ENCODE results near the gene SLC39A11.
"Not testable (repeated sequence)": the region's sequence is repeated elsewhere in the genome, so short reads cannot be mapped to it uniquely, and the experiment has no call there.

The SLC39A11 gene

DNA sequence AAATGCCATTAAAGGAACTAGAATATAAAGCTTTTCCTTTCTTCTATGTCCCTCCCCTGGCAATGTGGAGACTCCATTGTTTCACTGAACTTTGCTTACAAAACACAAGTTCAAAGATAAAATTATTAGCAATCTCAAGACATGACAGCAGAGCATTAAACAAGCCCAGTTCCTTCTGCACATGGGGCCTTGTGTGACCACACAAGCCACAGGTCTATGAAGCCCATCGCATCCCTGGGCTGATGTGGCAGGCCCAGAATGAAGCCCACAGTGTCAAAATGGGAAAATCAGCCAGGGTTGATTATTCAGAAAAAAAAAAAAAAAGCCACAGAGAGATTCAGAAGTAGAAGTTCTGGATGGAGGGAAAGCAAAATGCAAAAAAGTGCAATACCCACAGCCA, 12.9 kb upstream of the SLC39A11 start:
- no peak for DNase-seq

DNA sequence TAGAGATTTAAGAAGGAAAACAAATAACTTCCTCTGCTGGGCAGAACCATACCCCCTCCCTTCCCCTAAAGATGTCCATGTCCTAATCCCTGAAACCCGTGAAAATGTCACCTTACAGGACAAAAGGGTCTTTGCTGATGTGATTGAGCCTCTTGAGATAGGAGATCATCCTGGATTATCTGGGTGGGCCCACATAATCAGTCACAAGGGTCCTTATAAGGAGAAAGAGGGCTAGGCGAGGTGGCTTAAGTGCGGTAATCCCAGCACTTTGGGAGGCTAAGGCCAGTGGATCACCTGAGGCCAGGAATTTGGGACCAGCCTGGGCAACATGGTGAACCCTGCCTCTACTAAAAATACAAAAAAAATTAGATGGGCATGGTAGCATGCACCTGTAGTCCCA, 12.0 kb upstream of the SLC39A11 start:
- DNase-seq: no peak

DNA sequence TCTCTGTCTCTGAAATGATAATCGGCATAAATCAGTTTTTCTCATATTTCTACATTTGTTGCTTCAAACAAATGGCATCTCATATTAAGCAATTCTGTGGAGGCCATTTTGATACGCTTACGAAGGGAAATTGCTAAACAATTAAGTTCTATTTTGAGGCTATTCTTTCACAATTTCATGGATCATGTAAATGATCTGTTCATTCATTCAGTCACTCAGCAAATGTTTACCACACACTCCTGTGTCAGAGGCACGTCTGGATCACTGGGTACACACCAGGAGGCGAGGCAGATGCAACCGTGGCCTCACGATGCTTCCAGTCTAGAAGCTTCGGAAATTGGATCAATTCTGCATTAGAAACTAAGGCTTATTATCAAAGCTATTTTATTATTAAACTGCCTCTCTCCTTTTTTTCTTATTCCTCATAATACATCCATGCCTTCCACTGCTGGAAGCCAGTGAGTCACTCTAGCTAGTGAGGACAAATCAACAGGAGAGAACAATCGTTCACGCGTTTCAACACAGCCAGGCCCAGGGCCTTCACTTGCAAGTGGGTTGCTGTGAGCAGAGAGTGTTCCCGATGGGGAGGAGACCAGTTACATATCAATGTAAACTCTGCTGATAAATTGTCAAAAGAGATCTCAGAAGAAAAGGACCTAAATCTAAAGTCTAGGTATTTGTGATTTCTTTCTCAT, 11.3 kb upstream of the SLC39A11 start:
- DNase-seq: no peak

DNA sequence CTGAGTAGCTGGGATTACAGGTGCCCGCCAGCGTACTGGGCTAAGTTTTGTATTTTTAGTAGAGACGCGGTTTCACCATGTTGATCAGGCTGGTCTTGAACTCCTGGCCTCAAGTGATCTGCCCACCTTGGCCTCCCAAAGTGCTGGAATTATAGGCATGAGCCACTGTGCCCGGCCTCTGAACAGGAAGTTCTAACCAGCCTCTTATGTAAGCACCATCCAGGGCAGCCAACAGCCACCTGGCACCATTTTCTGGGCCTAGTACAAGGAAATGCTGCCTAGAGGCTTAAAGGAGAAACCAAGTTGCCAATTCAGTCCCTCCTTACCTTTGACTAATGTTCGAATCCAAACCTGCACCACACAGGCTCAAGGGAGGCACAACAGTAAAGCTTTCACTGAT, 8.5 kb upstream of the SLC39A11 start:
- no peak for DNase-seq

DNA sequence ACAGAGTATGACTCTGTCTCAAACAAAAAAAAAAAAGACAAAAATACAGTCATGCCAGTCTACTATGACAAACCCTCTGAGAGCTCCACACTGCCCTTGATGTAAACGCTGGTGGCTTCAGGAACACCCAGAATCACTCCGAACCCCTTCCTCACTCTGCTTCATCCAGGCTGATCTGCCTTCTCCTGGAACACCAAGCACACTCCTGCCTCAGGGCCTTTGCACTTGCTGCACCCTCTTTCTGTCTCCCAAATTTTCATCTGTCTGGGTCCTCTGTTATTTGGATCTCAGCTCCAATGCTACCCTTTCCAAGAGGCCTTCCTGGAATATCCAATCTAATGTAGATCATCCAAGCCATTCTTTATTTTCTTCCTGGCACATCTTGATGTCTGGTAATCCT, 7.9 kb upstream of the SLC39A11 start:
- no peak for DNase-seq

DNA sequence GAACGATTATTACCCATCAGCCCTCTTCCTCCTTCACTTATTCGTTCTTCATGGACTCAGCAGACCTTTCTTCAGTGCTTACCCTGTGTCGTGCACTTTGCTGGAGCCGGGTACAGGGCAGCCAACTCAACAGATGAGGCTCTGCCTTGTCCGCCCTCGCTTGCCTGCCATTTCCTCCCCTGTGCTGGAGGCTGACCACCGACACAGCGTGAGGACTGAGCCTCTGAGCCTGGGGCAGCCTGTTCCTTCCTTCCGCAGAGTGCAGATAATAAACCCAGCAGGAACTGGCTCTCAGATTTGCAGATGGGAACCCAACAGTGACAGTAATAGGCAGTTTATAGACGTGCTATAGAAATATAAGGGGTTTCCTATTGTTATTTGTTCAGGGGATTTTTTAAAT, 7.0 kb upstream of the SLC39A11 start:
- DNase-seq: no peak

DNA sequence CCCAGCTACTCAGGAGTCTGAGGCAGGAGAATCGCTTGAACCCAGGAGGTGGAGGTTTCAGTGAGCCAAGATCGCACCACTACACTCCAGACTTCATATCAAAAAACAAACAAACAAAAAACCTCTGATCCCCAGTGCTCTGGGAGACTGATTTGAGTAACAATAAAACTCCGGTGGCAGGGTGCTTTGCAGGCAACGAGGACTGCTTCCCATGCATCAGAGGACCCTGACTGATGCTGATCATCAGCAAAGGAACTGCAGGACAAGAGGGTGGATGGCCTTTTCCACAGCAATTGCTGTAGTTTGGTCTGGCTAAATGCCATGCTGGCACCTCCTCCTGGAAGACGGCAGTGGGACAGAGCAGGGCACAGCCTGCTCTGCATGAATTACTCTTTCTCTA, 6.4 kb upstream of the SLC39A11 start:
- DNase-seq: no peak

DNA sequence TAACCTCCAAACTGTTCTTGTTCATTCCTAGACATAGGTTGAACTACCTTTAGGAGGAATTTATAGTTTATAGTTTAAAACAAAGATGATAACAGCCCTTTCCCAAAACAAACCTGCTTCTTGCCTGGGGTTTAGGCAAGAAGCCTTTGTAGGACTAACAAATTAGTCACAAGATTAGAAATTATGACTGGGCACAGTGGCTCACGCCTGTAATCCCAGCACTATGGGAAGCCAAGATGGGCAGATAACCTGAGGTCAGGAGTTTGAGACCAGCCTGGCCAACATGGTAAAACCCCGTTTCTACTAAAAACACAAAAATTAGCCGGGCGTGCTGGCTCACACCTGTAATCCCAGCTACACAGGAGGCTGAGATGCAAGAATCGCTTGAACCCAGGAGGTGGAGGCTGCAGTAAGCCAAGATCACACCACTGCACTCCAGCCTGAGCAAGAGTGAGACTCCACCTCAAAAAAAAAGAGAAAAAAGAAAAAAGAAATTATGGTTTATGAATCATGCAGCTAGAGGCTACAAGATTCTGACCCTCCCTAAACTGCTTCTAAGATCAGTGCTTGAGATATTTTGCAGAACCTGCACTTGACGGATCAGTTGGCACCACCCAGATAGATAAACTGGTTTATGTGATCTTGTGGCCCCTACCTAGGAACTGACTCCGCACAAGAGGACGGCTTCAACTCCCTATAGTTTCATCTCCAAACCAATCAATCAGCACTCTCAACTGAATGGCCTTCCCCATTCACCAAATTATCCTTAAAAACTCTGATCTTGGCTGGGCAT, 5.7 kb upstream of the SLC39A11 start:
- DNase-seq: not testable (repeated sequence)

DNA sequence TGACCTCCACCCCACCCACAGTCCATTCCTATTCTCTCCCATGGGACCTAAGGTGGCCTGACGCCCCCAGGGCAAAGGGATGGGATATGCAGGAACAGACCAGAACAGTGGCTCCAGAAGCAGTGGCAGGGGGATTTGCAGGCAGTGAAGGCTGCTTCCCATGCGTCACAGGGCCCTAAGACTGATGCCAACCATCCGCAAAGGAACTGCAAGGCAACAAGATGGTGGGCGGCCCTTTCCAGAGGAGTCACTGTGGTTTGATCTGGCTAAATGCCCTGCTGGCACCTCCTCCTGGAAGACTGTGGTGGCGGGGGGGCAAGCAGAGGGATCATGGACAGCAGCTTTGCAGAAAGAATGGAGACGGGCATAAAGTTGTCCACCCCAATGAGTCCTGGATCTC, 4.4 kb upstream of the SLC39A11 start:
- DNase-seq: no peak

DNA sequence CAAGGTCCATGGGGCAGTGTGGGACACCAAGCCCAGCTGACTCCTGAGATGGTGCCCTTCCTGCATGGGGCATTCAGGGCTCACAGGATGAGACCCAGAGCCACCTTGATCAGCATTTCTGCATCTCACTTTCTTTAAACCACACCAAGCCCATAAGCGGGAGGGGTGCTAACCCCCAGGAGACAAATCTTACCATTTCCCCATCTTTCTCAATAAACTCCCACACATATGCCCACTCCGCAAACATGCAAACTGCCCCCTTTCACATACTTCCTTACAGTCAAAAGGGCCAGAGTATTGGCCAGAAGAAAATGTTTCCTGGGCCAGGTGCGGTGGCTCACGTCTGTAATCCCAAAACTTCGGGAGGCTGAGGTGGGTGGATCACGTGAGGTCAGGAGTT, 3.7 kb upstream of the SLC39A11 start:
- no peak for DNase-seq

DNA sequence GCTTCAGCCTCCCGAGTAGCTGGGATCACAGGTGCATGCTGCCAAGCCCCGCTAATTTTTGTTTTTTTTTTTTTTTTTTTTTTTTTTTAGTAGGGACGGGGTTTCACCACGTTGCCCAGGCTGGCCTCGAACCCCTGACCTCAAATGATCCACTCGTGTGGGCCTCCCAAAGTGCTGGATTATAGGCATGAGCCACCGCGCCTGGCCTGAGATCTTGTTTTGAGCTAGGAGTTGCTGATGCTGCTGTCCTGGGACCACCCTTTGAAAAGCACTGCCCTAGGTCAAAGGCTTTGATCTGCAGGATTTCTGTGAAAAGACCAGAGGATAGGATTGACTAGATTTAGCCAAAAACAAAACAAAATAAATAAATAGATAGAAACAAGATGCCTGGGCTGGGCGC, 798 bp upstream of the SLC39A11 start:
- no peak for DNase-seq

DNA sequence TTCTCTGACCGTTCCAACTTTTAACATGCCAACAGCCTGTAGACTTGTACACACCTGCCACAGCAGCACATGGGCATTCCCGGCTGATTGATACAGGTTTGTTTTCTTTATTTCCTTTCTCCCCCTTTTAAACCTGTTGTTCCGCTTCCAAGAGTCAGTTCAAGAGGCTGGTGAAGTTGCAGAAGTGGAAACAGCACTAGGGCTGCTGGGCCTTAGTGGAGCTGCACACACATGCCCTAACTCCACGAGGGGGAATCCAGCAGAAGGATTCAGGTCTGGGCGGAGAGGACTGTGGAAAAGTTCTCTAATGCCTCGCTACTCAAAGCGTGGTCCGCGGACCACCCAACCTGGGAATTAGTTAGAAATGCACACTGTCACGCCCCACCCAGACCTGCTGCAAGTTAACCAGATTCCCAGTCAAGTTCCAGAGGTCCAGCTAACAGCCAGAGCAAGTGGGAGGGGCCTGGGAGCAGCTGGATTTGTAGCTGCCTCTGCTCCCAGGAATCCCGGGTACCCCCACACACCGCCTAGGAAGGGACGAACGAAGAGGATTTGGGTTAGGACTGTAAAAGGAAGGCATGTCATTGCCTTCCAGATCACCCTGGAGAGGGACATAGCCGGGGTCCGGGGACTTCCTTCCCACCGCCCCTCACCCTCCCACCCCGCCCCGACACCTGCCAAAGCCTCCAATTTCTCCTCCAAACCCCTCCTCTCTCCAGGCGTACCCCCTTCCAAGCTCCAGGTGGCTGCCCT, 542 bp downstream of the SLC39A11 start:
- DNase-seq: peak; percentile 67

DNA sequence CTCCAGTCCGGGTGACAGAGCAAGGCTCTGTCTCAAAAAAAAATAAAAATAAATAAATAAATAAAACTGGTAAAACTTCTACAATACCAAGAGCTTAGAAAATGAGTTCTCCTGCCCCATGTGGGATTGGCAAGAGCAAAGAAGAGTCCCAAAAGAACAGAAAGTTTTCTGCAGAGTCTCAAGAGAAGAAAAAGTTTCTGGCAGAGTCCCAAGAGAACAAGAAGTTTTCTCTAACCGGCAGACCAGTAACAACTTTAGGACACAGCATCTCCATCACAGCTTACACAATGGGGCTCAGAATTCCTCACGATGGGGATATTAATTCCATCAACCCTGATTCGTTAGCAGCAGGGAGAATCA, 1.1 kb downstream of the SLC39A11 start:
- DNase-seq: no peak

DNA sequence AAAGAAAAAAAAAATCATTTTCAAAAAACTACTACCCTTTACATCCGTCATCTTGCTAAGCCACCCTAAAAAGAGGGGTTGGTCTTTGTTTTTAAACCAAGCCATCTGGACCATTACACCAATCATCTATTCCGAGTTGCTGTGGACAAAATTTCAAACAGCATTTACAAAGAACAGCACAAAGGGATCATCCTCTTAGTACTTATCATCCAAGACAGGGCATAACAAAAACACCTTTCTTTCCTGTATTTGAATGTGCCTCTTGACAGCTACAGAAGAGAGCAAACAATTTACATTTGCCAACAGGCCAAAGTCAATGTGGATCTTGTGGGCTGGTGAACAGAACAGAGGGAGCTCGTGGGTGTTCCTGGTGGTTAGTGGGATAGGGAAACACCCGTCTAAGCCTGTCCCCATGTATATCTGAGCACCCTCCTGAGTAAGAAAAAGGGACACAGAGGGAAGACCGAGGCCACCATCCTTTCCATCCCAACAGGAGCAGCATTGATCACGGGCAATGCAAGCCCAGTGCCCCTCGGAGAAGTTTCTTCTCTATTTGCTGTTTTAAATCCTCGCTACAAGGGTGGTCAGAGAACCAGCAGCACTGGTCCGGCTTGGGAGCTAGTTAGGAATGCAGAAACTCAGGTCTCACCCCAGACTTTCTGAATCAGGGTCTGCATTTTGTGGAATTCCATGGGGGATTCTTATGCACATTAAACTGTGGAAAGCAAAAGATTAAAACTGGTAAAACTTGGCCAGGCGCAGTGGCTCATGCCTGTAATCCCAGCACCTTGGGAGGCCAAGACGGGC, 1.9 kb downstream of the SLC39A11 start:
- no peak for DNase-seq

DNA sequence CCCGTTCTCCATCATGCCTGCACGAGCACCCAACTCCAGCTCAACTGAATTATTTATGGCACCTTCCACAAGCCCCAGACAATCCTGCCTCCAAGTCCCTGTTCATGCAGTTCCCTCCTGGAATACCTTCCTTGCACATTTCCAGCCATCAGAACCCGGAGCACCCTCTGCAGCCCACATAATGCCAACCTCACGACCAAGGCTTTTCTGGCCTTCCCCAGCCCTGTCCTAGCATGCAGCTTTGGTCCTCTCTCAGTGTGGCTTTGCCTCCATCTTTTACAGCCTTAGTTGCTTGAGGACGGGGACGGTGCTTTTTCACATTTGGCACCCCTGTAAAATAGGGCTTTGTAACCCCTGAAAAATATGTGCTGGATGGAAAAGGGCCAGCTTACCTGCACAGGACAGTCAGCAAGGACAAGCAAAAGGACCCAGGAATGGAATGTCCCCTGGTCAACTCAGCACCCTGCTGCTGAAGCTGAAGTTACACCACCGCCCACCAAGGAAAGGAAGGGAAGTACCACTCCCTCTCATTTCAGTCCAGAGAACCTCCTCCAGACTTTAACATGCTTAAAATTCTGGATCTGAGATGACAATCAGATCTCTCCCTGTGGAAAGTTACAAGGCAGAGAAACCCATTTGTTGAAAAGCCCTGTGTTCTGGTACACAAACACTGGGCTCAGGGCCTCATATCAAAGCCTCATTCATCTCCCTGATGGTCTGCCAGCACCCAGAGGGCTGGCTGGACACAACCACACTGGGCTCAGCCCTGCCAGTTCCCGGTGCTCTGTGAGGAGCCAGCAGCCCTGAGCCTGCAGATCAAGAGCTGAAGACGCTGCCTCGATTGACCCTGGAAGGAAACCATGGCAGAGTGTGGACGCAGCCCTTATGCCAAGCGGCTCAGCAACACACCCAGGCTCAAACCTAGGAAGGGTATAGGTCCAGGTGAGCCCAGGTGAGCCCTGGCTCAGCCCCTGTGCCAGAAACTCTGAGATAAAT, 2.9 kb downstream of the SLC39A11 start:
- no peak for DNase-seq

DNA sequence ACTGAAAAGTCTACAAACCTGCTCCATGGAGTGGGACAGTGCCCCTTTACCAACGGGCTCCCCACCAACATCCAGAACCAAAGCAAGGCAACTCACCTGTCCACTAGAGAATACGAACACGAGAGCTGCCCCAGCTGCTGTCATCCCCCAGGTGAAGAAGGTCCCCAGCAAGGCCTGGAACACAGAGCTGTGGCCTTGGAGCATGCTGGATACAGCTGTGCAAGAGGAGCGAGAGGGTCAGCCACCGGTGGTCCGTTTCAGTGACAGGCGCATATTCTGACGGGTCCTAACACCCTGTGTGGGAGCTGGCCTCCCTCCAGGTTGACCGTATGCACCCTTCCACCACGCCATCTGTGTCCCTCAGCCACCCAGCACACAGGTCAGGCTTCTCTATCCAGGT, 3.9 kb downstream of the SLC39A11 start:
- DNase-seq: no peak

DNA sequence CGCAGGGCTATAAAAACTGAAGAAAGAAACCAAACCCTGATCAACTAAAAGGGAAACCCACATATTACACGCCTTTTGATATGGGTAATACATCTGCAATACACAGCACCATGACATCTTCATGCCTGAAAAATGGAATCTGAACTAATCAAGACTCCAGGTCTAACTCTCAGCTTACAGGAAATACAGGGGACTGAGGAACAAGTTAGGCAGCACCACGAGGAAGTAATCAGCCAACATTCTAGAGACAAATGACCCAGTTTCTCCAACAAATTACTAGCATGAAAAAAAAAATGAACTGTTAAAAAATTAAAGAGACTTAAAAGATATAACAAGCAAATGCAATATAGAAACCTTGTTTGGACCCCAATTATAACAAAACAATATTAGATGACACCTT, 9.1 kb downstream of the SLC39A11 start:
- no peak for DNase-seq

DNA sequence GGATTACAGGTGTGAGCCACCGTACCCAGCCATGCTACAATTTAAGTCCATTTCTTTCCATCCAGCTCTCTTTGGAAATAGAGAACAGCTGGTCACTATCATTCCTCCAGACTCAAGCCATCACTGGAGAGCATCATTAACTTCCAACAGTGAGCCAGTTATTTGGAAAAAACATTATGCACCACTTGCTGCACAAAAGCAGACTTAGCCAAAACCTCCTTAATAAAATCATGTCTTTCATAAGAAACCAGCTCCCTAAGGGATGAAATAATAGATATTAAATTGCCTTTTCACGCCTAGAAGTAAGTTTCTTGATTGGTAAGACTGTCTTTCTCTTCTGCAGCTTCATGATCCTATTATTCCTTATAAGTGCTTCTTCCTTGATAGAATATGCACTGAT, 17.9 kb downstream of the SLC39A11 start:
- no peak for DNase-seq

DNA sequence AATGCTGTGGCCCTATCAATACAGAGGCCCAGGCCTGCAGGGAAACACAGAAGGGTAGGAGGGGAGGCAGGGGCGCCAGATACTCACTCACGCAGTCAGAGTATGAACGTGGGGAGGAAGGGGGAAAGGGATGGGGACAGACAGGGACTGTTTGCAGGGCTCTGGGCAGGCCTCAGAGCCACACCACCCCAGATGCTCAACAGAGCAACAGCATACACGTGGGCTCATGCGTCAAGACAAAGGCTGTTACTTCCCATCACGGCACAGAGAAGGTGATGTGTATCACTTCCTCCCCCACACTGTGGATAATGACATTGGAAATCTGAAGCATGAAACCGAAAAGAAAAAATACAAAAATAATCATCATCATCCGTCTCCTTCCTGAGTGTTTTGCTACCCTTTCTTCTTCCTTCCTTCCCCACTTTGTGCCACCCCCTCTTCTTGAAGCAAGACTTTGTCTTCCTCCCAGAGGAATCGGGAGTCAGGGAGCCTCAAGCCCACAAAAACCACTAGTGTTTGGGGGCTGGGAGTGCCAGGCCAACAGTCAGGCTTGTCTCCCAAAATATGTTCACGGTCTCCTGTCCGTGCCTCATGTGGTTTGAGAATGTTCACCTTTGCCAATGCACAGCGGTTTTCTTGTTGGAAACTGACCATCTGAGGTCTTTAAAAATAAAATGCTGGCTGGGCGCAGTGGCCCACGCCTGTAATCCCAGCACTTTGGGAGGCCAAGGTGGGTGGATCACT, 20.1 kb downstream of the SLC39A11 start:
- no peak for DNase-seq

DNA sequence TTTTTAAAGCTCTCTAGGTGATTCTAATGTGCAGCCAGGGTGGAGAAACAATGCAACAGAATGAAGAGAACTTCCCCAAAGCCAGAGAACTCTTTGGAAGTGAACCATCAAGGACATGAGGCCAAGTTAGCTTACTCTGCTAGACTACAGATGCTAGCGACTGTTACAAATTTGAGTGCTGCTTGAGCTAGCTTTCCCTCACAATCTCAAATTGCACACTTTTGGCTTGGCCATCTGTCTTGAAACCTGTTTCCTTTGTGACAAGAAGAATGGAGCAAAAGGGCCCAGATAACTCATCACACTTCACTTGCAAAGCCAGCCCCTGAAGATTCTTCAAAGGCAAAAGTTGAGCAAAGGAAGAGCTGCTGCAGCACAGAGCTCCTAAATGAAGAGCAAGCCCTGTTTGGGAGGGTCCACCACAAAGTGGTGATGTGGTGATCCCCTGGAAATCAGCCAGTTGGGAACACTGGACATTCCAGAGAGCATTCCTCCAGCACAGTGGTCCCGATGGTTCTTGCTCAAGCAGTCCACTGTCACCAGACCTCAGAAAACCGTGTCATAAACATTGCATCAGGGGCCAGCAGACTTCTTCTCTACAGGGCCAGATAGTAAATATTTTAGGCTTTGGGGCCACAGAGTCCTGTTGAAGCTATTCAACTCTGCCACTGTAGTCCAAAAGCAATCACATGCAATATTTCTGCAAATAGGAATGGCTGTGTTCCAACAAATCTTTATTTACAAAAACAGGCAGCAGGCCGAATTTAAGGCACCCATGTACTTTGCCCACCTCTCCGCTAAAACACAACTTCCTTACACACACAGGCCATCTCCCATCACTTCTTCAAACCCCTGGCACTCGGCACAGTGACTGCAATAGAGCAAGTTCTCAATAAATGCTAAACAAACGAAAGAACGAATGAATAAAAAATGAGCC, 21.2 kb downstream of the SLC39A11 start:
- no peak for DNase-seq
